ENCODE measurements around the gene FAM20C.
"Not testable (repeated sequence)": the region's sequence is repeated elsewhere in the genome, so short reads cannot be mapped to it uniquely, and the experiment has no call there.

FAM20C gene

GRCh38 chr7:230274-230673 is 37.9 kb downstream of the FAM20C start:
- no peak for DNase-seq

DNA sequence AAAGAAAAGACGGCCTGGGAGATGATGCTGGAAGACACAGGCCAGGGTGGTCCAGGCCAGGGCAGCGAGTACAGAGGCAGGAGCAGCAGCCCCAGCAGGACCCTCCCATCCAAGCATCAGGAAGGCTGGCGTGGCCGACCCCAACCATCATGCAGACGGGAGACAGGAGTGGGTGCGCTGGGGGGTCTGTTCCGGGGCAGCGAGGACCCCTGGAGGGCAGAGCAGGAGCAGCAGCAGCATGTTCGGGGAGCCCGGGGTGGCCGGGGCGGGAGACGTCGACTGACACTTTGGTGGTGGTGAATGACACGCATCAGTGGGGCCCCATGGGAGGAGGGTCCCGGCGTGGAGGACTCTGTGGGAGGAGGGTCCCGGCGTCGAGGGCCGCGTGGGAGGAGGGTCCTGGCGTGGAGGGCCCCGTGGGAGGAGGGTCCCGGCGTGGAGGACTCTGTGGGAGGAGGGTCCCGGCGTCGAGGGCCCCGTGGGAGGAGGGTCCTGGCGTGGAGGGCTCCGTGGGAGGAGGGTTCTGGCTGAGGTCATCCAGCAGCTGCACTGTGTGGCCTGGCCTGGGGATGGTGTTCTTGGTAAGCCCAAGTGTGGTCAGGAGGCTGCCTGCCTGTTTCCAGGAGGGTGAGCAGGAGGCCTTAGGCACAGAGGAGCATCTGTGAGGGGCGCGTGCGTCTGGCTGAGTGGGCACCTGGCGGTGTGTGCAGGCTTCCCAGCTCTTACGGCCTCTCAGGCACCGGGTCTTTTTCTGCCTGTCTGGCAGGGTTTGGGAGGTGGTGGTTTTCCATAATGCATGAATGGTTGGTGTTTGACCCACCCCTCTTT is 38.9 kb downstream of the FAM20C start:
- no peak for DNase-seq

GRCh38 chr7:231858-232246 is 39.5 kb downstream of the FAM20C start:
- no peak for DNase-seq

- DNase-seq = no peak
These were observed 40.3 kb downstream of the FAM20C start for GRCh38 chr7:232410-233248.

DNA sequence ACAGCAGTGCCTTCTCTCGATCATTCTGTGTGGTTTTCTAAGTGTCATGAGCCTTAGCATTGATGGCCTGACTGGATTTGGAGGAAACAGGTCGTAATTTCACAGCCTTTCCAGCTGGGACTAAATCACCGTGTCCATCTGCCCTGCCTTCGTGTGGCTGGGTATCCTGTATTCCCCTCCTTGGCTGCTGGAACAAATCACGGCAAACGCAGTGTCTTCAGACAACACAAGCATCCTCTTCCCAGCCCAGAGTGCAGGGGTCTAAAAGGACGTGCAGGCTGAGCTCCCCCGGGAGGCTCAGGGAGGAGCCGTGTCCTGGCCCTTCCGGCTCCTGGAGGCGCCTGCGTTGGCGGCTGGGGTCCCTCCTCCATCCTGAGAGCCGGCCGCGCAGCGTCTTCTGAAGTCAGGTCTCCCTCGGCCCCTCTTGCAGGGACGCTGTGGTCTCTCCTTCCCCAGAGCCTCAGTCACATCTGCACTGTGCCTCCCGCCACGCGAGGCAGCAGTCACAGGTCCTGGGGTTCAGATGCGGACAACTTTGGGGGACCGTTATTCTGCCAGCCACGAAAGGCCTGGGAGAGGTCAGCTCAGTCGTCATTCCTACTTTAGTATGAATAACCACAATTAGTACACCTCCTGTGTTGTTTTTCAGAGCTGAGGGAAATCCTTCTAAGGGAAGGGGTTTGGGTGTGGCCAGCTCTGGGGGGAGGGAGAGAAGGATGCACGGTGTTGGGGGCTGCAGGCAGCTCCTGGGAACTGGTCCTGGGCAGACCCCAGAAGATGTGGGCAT is 41.1 kb downstream of the FAM20C start:
- DNase-seq = no peak

DNA sequence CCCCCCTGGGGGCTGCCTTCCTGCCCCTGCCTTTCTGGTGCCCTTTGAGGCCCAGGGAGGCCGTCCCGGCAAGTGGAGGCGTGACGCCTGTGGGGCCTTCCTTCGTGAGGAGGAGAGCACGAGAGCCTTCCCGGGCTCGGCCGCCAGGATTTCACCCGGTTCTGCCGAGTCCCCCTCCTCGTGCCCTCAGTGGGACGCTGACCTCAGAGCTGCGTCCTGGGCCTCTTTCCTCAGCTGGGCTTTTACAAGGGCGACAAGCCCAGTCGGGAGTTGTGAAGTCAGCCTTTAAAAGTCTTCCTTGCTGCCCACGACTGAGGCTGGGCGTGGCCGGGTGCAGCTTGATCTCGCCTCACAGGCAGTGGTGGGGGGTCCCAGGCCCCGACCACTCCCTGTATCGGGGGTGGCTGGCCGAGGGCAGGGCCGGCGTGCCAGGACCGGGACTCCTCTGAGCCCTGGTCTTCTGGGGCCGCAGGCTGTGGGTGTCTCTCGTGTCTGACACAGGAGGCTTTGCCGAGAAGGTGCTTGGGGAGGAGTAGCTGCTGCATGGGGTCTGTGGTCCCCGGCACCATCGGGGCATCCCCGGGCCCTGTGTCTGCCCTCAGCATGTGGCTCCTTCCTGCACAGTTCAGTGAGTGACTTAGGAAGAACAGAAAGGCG is 41.8 kb downstream of the FAM20C start:
- no peak for DNase-seq

DNA sequence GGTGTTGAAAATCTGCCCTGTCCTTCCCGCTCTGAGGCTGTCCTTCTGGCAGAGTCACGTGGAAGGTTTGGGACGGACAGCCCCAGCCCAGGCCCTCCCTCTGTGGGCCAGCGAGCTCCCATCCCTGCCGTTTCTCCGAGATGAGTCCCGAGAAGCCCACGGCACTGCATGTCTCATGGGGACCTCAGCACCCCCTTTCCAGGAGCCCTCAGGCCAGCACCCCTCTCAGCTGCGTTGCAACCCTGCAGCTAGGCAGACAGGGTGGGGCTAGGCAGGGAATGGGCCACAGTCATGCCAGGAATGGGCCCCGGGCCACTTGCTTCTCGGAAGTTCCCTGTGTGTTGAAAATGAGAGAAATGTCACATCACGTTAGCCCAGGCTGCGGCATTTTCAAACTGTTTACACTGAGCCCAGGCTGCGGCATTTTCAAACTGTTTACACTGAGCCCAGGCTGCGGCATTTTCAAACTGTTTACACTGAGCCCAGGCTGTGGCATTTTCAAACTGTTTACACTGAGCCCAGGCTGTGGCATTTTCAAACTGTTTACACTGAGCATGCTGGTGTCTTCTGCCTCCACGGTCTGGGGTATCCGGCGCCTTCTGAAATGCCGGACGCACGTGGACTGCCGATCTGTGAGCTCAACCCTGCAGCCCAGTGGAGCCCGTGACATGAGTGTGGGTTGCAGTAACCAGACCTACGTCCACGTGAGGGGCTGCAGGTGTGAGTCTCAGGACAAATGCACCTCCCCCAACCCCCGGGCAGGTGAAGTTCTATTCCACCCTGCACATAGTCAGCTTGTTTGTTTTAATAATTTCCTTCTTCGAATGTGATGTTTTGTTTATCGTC is 42.6 kb downstream of the FAM20C start:
- DNase-seq = no peak

DNA sequence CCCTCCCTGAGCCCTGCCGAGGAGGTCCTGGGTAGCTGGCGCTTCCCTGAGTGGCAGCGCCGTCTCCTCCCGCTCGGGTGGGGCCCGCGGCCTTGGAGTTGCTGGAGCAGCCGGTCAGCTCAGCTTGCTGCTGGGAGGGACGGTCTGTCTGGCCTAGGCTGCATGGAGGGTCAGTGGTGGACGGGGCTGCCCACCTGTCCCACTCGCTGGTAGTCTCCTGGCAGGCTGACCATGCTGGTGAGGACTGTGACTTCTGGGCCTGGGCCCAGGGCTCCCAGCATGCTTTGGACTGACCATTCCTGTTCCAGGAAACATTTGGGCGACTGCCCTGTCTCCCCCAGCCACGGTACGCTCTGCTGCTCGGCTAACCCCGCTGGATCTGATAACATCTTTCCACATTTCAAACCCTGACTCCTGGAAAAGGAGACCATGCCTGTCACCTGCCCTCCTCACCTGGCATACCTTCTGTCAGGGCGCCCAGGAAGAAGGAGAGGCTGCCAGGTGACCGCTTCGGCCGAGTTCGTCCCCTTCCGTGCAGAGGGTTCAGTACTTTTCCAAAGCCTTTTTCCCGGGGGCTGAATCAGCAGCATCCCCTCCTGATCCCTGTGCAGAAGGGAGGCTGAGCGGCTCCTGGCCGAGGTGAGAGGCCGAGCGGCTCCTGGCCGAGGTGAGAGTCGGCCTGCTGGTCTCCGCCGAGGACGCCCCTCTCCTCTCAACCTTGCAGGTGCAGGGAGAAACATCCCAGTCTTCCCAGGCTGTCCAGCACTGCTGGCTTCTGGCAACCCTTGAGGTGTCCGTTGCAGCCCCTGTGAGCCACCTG is 43.4 kb downstream of the FAM20C start:
- no peak for DNase-seq

DNA sequence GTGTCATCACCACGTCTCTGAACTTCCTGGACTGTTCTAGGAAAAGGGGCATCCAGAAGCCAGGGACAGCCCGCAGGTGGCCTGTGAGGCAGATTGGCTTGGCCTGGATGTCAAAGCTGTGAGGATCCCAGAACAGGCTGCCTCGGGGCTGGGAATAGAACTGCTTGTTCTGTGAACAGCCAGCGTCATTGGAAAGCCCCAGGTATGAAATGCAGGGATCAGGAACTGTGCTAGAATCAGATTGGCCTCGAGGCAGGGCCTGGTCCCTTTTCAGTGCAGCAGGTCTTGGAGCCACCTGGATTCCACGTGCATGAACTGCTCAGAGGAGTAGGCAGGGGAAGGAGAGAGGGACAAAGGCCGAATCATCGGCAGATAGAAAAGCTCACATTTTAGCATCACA is 44.6 kb downstream of the FAM20C start:
- no peak for DNase-seq

DNA sequence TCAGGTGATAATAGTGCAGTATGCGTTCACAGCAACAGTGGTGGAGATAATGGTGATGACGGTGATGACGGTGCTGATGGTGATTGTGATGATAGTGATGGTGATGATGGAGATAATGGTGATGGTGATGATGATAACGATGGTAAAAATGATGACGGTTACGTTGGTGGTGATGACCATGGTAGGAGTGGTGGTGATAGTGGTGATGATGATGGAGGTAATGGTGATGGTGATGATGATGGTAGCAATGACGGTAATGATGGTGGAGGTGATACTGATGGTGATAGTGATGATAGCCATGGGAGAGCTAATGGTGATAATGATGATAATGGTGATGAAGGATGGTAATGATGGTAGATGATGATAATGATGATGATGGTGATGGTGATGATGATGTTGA is 45.0 kb downstream of the FAM20C start:
- DNase-seq = no peak

GRCh38 chr7:240146-240676 is 47.8 kb downstream of the FAM20C start:
- no peak for DNase-seq

DNA sequence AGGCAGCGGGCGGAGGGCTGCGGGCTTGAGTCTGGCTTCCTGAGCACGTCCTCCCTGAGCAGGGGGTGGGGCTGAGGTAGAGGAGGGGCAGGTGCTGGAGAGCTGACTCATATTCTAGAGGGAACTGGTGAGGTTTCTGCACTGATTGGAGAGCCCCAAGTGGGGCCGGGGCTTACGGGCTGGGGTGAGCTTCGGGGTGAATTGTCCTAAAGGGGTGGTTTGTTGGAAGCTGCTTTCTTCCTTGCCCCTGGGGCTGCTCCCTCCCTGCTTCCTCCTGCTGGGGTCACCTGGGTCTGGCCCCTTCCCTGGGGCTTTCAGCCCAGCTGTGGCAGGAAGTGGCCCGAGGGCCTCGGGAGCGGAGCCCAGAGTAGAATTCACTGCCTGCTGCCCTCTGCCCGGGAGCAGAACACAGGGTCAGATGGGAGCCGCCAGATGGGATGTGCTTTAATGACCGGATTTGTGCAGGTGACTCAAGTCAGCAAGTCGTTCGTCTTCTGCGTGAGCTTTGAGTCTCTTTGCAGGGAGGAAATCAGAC is 48.6 kb downstream of the FAM20C start:
- no peak for DNase-seq

DNA sequence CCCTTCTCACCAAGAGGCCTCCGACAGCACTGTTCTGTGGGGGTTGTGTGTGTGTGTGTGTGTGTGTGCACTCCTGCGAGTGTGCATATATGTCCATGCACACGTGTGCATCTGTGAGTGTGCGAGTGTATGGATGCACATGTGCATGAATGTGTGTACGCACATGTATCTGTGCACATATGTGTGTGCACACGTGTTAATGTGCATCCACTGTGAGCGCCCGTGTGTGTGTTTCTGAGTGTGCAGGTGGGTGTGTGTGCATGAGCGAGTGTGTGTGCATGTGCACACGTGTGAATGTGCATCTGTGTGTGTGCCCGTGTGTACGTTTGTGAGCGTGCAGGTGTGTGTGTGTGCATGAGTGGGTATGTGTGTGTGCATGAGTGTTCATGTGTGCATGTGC is 49.1 kb downstream of the FAM20C start:
- DNase-seq = no peak

- DNase-seq = not testable (repeated sequence)
These were observed 50.6 kb downstream of the FAM20C start for GRCh38 chr7:242826-243579.

DNA sequence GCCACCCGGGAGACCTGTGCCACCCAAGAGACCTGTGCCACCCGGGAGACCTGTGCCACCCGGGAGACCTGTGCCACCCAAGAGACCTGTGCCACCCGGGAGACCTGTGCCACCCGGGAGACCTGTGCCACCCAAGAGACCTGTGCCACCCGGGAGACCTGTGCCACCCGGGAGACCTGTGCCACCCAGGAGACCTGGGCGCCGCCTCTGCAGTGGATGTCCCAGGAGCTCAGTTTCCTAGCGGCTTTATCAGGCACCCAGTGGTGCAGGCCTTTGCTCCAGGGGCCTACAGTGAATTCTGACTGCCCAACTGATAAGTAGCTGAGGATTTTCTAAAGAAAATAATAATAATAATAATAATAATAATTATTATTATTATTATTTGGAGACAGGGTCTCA is 51.2 kb downstream of the FAM20C start:
- DNase-seq = not testable (repeated sequence)

- no peak for DNase-seq
These were observed 52.6 kb downstream of the FAM20C start for GRCh38 chr7:244974-245373.

- no peak for DNase-seq
These were observed 53.4 kb downstream of the FAM20C start for GRCh38 chr7:245574-246295.

- DNase-seq = no peak
These were observed 54.1 kb downstream of the FAM20C start for GRCh38 chr7:246451-246850.

DNA sequence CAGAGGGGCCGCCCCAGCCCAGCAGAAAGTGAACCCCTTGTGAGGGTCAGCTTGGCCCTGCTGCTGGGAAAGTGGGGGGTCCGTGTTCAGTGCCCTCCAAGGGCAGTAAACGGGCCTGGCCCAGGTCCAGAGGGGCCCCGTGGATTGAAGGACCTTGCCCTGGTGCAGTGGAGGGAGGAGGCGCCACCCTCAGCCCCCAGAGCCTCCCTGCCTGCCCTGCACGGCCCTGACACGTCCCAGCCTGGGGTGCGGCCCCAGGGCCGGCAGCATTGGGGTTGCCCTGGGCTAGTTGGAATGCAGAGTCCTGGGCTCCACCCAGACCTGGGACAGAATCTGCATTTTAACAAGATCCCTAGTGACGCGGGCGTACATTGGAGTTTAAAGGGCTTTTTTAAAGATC is 54.8 kb downstream of the FAM20C start:
- DNase-seq = no peak

Data from NCI-H1092 treated with DMSO at 0.1 percent for 48 hours (cell line).